NCI-H510A (cell line): Measurements from ENCODE around the gene NOL11.
"Not testable (repeated sequence)": the region's sequence is repeated elsewhere in the genome, so short reads cannot be mapped to it uniquely, and the experiment has no call there.

Experiments
- DNase-seq: peaks from one replicate; lab custom pipeline; 2025; lab: John Stamatoyannopoulos, UW

Gene NOL11

DNA sequence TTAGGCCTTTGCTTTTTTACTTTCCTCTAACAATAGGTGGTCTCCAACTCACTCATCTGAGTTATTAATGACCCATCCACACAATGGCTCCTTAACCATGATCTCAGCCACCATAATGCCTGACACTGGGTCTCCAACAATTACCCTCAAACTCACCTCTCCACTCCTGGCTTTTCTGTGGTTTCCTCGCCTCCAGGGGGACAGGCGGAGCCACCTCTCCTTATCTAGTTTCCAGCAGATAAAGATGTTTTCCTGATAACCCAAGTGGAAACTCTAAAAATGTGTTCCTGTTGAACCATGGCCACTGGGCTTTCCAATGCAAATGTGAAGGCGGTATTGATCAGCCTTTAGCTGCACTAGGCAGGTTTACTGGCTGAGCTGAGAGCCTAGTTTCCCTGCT lies 9.4 kb upstream of the NOL11 start:
- DNase-seq: no peak

DNA sequence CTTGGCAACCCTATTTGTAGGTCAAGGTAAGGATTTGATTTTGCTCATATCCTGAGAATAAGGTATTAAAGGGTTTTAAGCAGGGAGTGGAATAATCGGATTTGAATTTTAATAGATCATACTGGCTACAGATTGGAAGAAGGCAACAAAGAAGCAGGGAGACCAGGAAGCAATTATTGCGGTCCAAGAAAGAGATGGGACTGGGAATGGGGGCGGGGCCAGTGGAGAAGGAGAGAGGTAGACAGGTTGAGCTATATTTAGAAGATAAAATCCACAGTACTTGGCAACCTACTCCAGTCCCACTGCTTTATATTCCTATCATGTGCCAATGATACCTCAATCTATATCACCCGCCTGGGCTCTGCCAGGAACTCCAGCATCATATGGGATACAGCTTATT lies 5.8 kb upstream of the NOL11 start:
- no peak for DNase-seq

DNA sequence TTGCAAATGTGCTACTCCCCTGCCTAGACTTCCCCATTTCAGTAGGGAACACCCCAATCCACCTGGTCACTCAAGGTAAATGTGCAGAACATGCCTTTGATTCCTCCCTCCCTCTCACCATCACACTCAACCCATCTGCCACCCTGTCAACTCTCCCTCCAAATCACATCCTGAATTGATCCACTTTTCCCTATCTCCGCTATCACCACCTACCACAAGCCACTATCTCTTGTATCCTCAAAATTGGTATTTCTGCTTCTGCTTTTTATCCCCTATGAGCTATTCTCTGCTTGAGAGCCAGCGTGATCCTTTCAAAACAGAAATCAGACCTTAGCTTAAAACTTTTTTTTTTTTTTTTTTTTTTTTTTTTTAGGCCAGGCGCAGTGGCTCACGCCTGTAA lies 5.4 kb upstream of the NOL11 start:
- no peak for DNase-seq

DNA sequence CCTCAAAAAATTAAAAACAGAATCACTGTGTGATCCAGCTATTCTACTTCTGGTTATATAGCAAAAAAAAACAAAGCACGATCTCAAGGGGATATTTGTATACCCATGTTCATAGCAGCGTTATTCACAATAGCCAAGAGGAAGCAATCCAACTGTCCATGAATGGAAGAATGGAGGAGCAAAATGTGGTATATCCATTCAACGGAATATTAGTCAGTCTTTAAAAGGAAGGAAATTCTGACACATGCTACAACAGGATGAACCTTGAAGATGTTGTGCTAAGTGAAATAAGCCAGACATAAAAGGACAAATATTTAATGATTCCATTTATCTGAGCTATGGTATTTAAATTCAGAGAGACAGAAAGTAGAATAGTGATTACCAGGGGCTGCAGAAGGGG lies 4.6 kb upstream of the NOL11 start:
- DNase-seq: no peak

- no peak for DNase-seq
These were observed 1.3 kb upstream of the NOL11 start for GRCh38 chr17:67716405-67716798.

GRCh38 chr17:67717192-67717623 lies 528 bp upstream of the NOL11 start:
- no peak for DNase-seq

GRCh38 chr17:67718325-67718941 lies 697 bp downstream of the NOL11 start:
- DNase-seq: no peak

GRCh38 chr17:67725373-67725791 lies 7.6 kb downstream of the NOL11 start:
- DNase-seq: no peak

DNA sequence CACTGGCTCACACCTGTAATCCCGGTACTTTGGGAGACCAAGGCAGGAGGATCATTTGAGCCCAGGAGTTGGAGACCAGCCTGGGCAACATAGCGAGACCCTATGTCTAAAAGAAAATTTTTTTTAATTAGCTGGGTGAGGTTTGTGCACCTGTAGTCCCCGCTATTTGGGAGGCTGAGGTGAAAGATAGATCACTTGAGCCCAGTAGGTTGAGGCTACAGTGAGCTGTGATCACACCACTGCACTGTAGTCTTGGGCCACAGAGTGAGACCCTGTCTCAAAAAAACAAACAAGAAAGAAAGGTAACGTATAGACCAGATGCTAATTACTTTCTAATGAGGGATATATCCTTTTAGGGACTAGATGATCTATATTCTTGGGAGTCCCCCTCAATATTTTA lies 8.1 kb downstream of the NOL11 start:
- no peak for DNase-seq

GRCh38 chr17:67727152-67728039 lies 9.7 kb downstream of the NOL11 start:
- not testable (repeated sequence) for DNase-seq

DNA sequence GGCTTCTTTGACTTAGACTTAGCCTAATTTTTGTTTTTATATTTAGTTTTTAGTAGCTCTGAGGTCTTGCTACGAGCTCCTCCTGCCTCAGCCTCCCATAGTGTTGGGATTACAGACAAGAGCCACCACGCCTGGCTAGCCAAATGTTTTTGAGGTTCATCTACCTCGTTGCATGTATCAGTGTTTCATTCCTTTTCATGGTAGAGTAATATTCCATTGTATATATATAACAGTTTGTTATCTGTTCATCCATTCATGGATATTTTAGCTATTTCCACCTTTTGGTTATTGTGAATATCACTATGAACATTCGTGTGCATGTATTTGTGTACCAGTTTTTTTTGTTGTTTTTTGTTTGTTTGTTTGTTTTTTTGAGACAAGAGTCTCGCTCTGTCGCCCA lies 12.2 kb downstream of the NOL11 start:
- DNase-seq: no peak

GRCh38 chr17:67730731-67731130 lies 13.0 kb downstream of the NOL11 start:
- no peak for DNase-seq

DNA sequence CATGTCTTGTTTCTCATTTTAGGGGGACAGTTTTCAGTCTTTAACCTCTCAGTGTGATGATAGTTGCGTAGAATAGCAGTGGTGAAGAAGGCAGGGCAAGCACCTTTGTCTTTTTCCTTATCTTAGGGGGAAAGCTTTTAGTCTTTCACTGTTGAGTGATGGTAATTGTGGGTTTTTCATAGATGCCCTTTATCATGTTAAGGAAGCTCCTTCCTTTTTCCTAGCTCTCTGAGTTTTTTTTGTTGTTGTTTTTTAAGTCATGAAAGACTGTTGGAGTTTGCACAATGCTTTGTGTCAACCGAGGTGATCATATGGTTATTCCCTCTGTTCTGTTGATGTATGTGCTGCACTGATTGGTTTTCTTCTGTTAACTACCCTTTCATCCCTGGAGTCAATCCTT lies 15.7 kb downstream of the NOL11 start:
- DNase-seq: no peak

- DNase-seq: no peak
These were observed 19.4 kb downstream of the NOL11 start for GRCh38 chr17:67737145-67737544.

GRCh38 chr17:67742025-67742424 lies 24.3 kb downstream of the NOL11 start:
- DNase-seq: no peak

DNA sequence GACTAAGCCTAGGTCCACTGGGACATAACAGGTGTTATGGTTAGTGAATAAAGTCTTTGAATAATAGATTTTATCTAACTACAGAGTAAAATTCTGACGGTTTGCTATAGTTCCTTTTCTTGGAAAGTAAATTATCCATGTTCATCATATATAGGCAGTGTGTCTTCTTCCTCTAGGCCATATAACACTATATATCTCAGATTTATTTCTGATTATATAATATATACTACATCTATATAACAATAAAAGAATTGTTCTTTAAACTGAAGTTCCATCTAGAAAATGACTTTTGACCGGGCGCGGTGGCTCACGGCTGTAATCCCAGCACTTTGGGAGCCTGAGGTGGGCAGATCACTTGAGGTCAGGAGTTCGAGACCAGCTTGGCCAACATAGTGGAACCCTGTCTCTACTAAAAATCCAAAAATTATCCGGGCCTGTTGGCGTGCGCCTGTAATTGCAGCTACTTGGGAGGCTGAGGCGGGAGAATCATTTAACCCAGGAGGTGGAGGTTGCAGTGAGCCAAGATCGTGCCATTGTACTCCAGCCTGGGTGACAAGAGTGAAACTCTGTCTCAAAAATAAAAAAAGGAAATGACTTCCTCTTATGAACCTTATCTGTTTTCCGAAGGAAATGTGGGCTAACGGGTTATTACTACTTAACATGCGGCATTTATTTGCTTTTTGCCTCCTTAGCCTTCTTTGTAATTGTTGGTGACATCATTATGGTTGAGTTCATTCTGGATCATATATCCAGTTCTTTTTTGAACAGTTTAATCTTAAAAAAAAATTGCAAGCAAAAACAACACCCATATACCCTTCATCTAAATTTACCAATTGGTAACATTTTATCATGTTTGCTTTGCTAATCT lies 29.2 kb downstream of the NOL11 start:
- no peak for DNase-seq

DNA sequence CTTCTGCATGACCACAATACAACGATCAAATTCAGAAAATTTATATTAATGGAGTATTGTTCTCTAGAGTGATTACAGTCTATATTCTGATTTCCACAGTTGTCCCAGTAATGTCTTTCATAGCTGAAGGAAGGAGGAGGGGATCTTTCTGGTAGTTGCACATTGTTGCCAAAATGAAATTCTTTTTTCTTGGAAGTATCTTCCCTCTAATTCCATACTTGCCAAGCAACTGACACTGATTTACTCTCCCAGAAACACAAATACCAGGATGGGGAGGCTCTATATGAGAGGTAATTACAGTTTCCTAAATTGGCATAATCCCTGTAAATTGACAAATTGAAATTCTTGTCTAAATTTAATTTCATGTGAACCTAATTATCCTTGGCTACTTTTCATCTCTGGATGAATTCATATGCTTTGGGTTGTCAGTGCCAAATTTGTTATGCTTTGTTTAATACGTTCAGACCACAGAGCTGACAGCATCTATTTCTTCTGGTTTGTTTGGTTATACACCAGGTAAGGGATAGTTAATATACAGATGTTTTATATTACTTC lies 30.0 kb downstream of the NOL11 start:
- DNase-seq: no peak

GRCh38 chr17:67750067-67750466 lies 32.3 kb downstream of the NOL11 start:
- DNase-seq: no peak

DNA sequence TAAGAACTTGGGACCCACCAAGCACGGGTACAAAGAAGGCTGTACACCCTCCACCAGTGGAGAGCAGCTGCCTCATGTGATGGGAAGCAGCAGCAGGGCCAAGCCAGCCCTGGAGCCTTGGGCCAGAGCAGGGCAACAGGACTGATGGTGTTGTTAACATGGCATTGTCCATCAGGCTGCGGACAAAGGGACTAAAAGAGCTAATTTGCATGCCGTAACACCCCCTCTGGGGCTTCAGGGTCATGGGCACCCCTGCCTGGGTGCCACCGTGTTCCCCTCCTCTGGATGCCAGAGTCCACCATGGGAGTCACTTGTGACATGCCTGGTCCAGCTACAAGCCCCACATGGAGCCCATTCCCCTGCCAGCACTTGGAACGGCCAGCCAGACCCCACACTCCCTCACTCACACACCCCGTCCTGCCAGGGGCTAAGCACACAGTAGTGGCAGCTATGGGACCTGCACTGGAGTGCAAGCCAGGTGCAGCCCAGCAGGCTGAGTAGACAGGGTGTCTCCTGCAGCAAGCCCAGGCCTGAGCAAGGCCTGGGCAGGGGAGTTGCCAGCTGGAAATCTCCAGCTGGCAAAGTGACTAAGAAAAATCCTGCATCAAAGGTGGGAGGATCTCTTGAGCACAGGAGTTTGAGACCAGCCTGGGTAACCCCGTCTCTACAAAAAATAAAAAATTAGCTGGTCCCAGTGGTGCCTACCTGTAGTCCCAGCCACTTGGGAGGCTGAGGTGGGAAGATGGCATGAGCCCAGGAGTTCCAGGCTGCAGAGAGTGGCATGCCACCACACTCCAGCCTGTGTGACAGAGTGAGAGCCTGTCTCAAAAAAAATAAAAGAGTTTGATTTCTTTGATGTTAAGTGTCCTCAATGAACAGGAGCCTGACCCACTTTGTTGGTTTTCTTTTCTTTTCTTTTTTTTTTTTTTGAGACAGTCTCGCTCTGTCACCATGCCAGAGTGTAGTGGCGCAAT lies 33.7 kb downstream of the NOL11 start:
- DNase-seq: no peak

- not testable (repeated sequence) for DNase-seq
These were observed 34.4 kb downstream of the NOL11 start for GRCh38 chr17:67752160-67752559.

DNA sequence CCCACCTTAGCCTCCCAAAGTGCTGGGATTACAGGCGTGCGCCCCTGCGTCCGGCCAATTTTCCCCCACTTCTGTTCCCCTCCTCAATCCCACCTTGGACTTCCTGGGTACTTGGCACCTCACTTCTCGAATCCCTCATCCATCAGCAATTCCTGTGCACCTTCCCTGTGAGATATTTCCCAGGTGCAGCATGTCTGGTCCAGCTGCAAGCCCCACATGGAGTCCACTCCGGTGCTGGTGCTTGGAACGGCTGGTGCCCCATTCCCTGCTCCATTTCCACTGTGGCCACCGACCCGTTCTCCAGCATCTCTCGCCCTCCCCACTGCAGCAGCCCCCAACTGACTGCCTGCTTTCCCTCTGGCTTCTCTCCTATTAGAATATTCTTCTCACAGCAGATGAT lies 35.3 kb downstream of the NOL11 start:
- no peak for DNase-seq
